Sigmoid colon (tissue), 7 donors: ENCODE results near the gene KNDC1. TPM values are rescaled to one million over a fixed set of nuclear protein-coding genes. Genes with fewer than 3 reads are reported as not detected.

Experiments used
- DNase-seq: peaks from one replicate; pipeline ENCODE4 v3.0.0-alpha.2; 2019
- H3K27ac ChIP-seq, 4 donors: fragments of 200-600 bp; sonication (generic); one replicate each; pipeline ENCODE4 v1.5.1; 2016 to 2019; ENCODE audit warnings: mild to moderate bottlenecking in 1 of 4
- H3K27me3 ChIP-seq, 3 donors: fragments of 200-600 bp; sonication (generic); one replicate each; pipeline ENCODE4 v1.5.1; 2019; ENCODE audit warnings: mild to moderate bottlenecking in 1 of 3
- H3K36me3 ChIP-seq, 4 donors: fragments of 200-600 bp; sonication (generic); one replicate each; pipeline ENCODE4 v1.5.1; 2016 to 2019
- H3K4me1 ChIP-seq, 4 donors: fragments of 200-600 bp; sonication (generic); one replicate each; pipeline ENCODE4 v1.5.1; 2017 to 2019
- H3K4me3 ChIP-seq, 4 donors: fragments of 200-600 bp; sonication (generic); one replicate each; pipeline ENCODE4 v1.5.1; 2017 to 2019; ENCODE audit warnings: mild to moderate bottlenecking in 2 of 4, moderate library complexity in 1 of 4
- H3K9me3 ChIP-seq, 4 donors: fragments of 200-600 bp in 3 of 4; sonication (generic) in 3 of 4; one replicate each; pipeline versions ENCODE4 v1.5.1 to v1.6.1; 2013 to 2019
- CTCF ChIP-seq, 4 experiments: fragments of 450-650 bp in 3 of 4; fragments of 200-600 bp in 1 of 4; IDR thresholded peaks; one replicate each; pipeline ENCODE4 v1.5.1; 2016 to 2019; ENCODE audit warnings: antibody characterized with exemption in 4 of 4, mild to moderate bottlenecking in 3 of 4, moderate library complexity in 2 of 4
- EP300 ChIP-seq, 4 donors: sonication (generic); formaldehyde crosslinking; IDR thresholded peaks; one replicate each; pipeline ENCODE4 v1.6.1; 2017; ENCODE audit warnings: antibody characterized with exemption in 4 of 4
- POLR2A ChIP-seq, 2 donors: fragments of 450-650 bp; IDR thresholded peaks; one replicate each; pipeline ENCODE4 v1.6.1; 2016; ENCODE audit warnings: antibody characterized with exemption in 2 of 2, mild to moderate bottlenecking in 2 of 2, moderate library complexity in 2 of 2
- POLR2AphosphoS5 ChIP-seq, 4 donors: sonication (generic); formaldehyde crosslinking; IDR thresholded peaks; one replicate each; pipeline ENCODE4 v1.6.1; 2017; ENCODE audit warnings: antibody characterized with exemption in 4 of 4
- WGBS, 2 donors: extraction: QIAGEN DNeasy Blood & Tissue Kit; methylation state at CpG; one replicate each; pipeline ENCODE4 v1.1.7; 2013; 5-methylcytosine and 5-hydroxymethylcytosine counted together
- intact Hi-C: fragments of 100-400 bp; cut with DNase I; formaldehyde crosslinking; loops from one replicate; pipeline ENCODE4 v1.15.1; 2023
- polyA plus RNA-seq, 3 donors: library from polyadenylated mRNA; stranded (reverse); fragments of 200-250 nt; gene quantifications; one replicate each; pipeline ENCODE4 v1.2.3, GENCODE V29; 2013
- total RNA-seq, 4 donors: library from RNA; depleted of rRNA; stranded (reverse); fragments of >200 nt; gene quantifications; one replicate each; pipeline ENCODE4 v1.1.0, GENCODE V29; 2016
- donor health status: healthy with polysubstance abuse.
- donor health status: Bipolar disorder and iron deficiency.
- donor health status: healthy.

Gene KNDC1
- total and polyA plus RNA-seq, 7 donors: under 0.01 to 1.9 (median 0.26) TPM; not detected in 1

DNA sequence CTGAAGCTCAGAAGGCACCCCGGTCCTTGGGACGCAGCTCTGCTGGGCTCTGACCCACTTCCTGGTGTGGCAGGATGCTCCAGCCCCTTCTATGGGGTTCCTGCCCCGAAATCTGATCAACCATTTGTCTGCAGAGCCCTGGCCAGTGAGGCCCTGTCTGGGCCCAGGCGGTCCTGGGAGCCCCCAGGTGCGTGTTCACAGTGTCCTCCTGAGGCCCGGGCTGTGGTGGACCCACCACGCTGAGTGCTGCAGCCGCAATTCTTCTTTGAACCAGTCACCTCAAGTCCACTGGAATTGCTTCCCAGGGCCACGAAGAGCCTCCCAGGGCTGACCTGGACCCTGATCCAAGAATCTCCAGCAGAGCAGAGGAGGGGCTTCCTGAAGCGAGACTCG is 19.1 kb downstream of the KNDC1 start:
- no peaks in the 10 kb centered on the region for H3K36me3 ChIP-seq
- H3K4me3 ChIP-seq: no peak overlapping the region
- WGBS, 2 donors: 80 to 84% methylated on average over 11 of the region's 11 CpGs
- DNase-seq: no peak
- TF ChIP-seq EP300 (IDR thresholded peaks at IDR 0.05): no peak
- no peak for TF ChIP-seq POLR2A (IDR thresholded peaks at IDR 0.05)
- no peak for TF ChIP-seq POLR2AphosphoS5 (IDR thresholded peaks at IDR 0.05)
- no peak for TF ChIP-seq CTCF (IDR thresholded peaks at IDR 0.05)
- no peaks in the 10 kb centered on the region for H3K4me1 ChIP-seq
- intact Hi-C loops: no loop called here
- H3K27ac ChIP-seq: no peak overlapping the region
- H3K27me3 ChIP-seq: peaks cover 0 to 15% (median 0%) of the 10 kb centered on the region in 3 donors
- no peaks in the 10 kb centered on the region for H3K9me3 ChIP-seq

DNA sequence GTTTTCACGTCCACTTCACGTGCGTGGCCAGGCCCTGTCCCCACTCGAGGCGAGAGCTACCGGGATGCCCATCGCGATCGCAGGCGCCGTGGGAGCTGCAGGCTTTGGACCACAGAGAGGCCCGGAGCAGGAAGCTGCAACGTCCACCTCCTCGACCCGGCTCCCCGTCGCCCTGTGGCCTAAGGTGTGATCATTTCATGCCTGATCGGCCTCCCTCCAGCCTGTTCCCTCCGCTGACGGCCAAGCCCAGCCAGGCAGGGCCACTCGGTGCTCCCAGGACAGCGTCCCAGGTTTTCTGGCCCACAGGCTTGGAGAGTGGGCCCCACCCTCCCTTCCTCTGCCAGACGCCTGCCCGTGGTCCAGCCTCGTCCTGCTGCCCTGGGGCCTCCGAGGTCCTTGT is 19.6 kb downstream of the KNDC1 start:
- H3K27me3 ChIP-seq: peaks cover 0 to 15% (median 0%) of the 10 kb centered on the region in 3 donors
- intact Hi-C loops: no loop called here
- WGBS, 2 donors: 81 to 85% methylated on average over 26 of the region's 26 CpGs
- DNase-seq: no peak
- no peak overlapping the region for H3K4me3 ChIP-seq
- no peaks in the 10 kb centered on the region for H3K9me3 ChIP-seq
- H3K4me1 ChIP-seq: no peaks in the 10 kb centered on the region
- no peak overlapping the region for H3K27ac ChIP-seq
- H3K36me3 ChIP-seq: no peaks in the 10 kb centered on the region
- TF ChIP-seq EP300 (IDR thresholded peaks at IDR 0.05) (no peak), CTCF (IDR thresholded peaks at IDR 0.05) (no peak), POLR2AphosphoS5 (IDR thresholded peaks at IDR 0.05) (no peak), POLR2A (IDR thresholded peaks at IDR 0.05) (no peak)

DNA sequence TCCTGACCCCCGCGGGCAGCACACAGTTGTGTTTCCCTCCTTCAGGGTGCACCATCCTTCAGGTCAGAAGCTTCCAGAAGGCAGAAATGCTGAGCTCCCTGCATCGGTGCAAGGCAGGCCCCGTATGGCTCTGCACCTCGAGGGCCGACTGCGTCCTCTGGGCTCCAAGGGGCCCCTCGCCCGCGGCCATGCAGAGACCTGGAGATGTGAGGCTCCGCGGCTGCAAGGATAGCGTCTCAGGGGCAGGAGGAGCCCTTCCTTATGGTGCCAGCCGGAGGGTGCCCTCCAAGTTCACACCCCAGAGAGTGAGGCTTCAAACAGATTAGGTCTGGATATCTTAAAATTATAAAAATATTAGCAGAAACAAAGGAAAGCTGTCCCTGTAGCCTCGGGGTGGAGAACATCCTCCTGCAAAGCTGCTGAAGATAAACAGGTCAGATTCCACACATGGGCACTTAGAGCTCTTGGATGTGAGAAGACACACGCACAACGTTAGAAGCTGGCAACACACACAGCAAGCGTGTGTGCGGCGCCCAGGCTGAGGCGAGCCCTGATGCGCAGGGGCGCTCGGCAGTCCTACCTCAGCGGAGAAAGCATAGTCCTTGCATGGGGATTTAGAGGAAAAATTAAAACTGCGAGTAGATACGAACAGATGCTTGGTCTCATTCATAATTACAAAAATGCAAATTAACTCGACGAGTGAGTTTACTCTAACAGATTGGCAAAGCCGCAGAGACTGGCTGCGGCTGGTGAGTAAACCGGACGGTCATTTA is 20.4 kb downstream of the KNDC1 start:
- Histone ChIP-seq H3K27ac (no peak overlapping the region), H3K9me3 (no peaks in the 10 kb centered on the region), H3K27me3 (peaks cover 0 to 15% (median 0%) of the 10 kb centered on the region in 3 donors), H3K4me3 (no peak overlapping the region), H3K4me1 (no peaks in the 10 kb centered on the region), H3K36me3 (no peaks in the 10 kb centered on the region)
- TF ChIP-seq CTCF (IDR thresholded peaks at IDR 0.05): no peak
- TF ChIP-seq POLR2A (IDR thresholded peaks at IDR 0.05): no peak
- no peak for TF ChIP-seq EP300 (IDR thresholded peaks at IDR 0.05)
- 90 to 91% methylated on average over 33 of the region's 33 CpGs for WGBS, 2 donors
- no peak for DNase-seq
- intact Hi-C loops: no loop called here

- TF ChIP-seq POLR2A (IDR thresholded peaks at IDR 0.05): no peak
- TF ChIP-seq EP300 (IDR thresholded peaks at IDR 0.05): no peak
- no peak for TF ChIP-seq CTCF (IDR thresholded peaks at IDR 0.05)
- TF ChIP-seq POLR2AphosphoS5 (IDR thresholded peaks at IDR 0.05): no peak
- Histone ChIP-seq H3K27ac (no peak overlapping the region), H3K27me3 (peaks cover 0 to 19% (median 0%) of the 10 kb centered on the region in 3 donors), H3K36me3 (no peaks in the 10 kb centered on the region), H3K4me3 (no peak overlapping the region), H3K4me1 (no peaks in the 10 kb centered on the region), H3K9me3 (no peaks in the 10 kb centered on the region)
- WGBS, 2 donors: 82 to 91% methylated on average over 23 of the region's 23 CpGs
- intact Hi-C loops: no loop called here
- no peak for DNase-seq
Observed at GRCh38 chr10:133180965-133181639, 21.1 kb downstream of the KNDC1 start.
